A673 (cell line): Measurements from ENCODE around the gene CARMIL3. TPM values are rescaled to one million over a fixed set of nuclear protein-coding genes. Genes with fewer than 3 reads are reported as not detected.

Experiments
- BruUV-seq: library from RNA; stranded (reverse); fragments of 400-500 nt; replicated peaks from 2 replicates; lab custom pipeline; 2021; lab: Mats Ljungman, UMichigan
- CTCF ChIA-PET: fragments of 300-600 bp; sonication (Branson Sonifier 250); formaldehyde crosslinking; loops from one replicate; lab custom pipeline; 2022; ENCODE audit warnings: antibody characterized with exemption; lab: Charles Lee
- POLR2A ChIA-PET: fragments of 300-600 bp; sonication (Branson Sonifier 250); formaldehyde crosslinking; loops from one replicate; lab custom pipeline; 2022; ENCODE audit warnings: antibody characterized with exemption; ENCODE audit not compliant: low non-redundant PET; lab: Charles Lee
- DNase-seq: peaks from one replicate; pipeline ENCODE4 v3.0.0-alpha.2; 2015; ENCODE audit warnings: low spot score
- H3K27ac ChIP-seq: fragments of 200-600 bp; sonication (generic); 2 replicates; pipeline ENCODE4 v1.5.1; 2016; ENCODE audit warnings: mixed run types, low read depth, mild to moderate bottlenecking, mixed read lengths, antibody characterized with exemption, low read length; ENCODE audit not compliant: poor library complexity, severe bottlenecking
- H3K27me3 ChIP-seq: fragments of 200-600 bp; sonication (generic); replicated peaks from 2 replicates; pipeline ENCODE4 v1.6.1; 2017; ENCODE audit warnings: mixed run types, low read depth, mild to moderate bottlenecking, mixed read lengths, antibody characterized with exemption, low read length; ENCODE audit not compliant: insufficient read depth, poor library complexity
- H3K36me3 ChIP-seq: fragments of 200-600 bp; sonication (generic); 2 replicates; pipeline ENCODE4 v1.6.1; 2016; ENCODE audit warnings: mixed run types, mild to moderate bottlenecking, mixed read lengths, antibody characterized with exemption, low read length; ENCODE audit not compliant: insufficient read depth, poor library complexity, severe bottlenecking
- H3K4me1 ChIP-seq: fragments of 200-600 bp; sonication (generic); 2 replicates; pipeline ENCODE4 v1.6.1; 2017; ENCODE audit warnings: mixed run types, mild to moderate bottlenecking, mixed read lengths, antibody characterized with exemption, low read length; ENCODE audit not compliant: insufficient read depth, poor library complexity, severe bottlenecking
- H3K4me3 ChIP-seq: fragments of 200-600 bp; sonication (generic); 2 replicates; pipeline ENCODE4 v1.5.1; 2016; ENCODE audit warnings: low read depth, mixed run types, mild to moderate bottlenecking, mixed read lengths, low read length; ENCODE audit not compliant: poor library complexity, severe bottlenecking
- H3K9me3 ChIP-seq: fragments of 200-600 bp; sonication (generic); 2 replicates; pipeline ENCODE4 v1.6.1; 2016; ENCODE audit warnings: mixed run types, low read depth, mild to moderate bottlenecking, mixed read lengths, antibody characterized with exemption, low read length; ENCODE audit not compliant: poor library complexity, severe bottlenecking
- EZH2 ChIP-seq: fragments of 200-600 bp; sonication (generic); IDR thresholded peaks from 2 replicates; pipeline ENCODE4 v1.6.1; 2017; ENCODE audit warnings: borderline replicate concordance, low read depth, mild to moderate bottlenecking, mixed read lengths, antibody characterized with exemption, low read length; ENCODE audit not compliant: poor library complexity, severe bottlenecking
- intact Hi-C: fragments of 100-400 bp; cut with micrococcal nuclease; formaldehyde crosslinking; loops from one replicate; pipeline ENCODE4 v1.10.0; 2022; ENCODE audit not compliant: unreplicated experiment
- total RNA-seq: library from RNA; stranded (reverse); gene quantifications from 2 replicates; pipeline ENCODE4 v1.2.3, GENCODE V29; 2021
- TF ChIP-seq, protein P1 (sequence below): fragments of 300-800, 200-600 bp; sonication (generic); conservative IDR thresholded peaks from 2 replicates; pipeline ENCODE4 v1.5.1; 2017; ENCODE audit warnings: low read depth, mild to moderate bottlenecking, antibody characterized with exemption, low read length, moderate library complexity, mixed read lengths

CARMIL3 gene
- total RNA-seq, 1 experiment from 2014 or later: 0.49 TPM

DNA sequence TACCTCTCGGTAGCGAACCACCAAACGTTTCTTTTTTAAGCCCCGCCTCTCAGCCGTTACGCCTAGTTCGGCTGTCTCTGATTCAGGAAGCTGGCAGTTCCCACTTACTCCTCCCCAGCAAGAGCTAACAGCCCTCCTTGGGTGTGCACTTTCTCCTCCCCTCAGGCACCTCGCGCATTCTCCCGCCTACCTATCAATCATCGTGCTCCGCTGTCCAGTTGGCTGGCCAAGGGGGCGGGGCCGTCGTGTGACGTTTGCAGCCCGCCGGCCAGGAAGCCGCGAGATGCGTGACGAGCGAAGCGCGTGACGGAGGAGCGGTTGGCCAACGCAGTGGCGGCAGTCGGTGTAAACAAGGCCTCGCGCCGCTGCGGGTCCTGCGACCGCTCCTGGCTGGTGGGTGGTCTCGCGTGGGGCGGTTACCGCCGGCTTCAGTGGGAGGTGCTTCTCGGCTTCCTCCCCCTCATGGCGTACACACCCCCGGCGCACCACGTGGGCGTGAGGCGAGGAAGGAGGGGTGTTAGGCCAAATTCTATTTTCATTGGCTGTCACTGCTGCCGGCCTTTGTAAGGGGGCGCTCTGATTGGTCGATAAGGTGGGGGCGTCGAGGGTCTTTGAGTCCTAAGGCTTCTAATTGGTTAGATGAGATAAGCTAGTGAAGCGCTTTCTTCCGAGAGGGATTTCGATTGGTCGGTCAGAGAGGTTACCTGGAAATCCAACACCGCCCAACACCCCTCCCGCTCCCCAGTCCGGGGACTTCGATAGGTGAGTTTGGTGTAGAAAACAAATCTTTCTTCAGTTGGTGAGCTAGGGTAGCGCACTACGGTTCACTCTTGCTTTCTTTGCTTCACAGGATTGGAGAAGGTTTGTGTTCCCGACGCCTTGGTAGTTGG, 63.0 kb downstream of the CARMIL3 start, which contains the start of the genes DCAF11 and NRL:
Gene DCAF11 (plus strand): TSS at position 246 of the 890 bp plus-strand sequence. CDS start 818 bp downstream, outside the sequence.
Gene NRL (minus strand): TSS at position 418 of the 890 bp plus-strand sequence. CDS start 32,101 bp downstream, outside the sequence.
- DNase-seq: peak; percentile 100
- ChIA-PET CTCF (interaction anchor here (1.2 to 1.8 kb wide), 2 partner anchors 46 to 56 kb away, joined by 3 to 6 read pairs; partner anchors contain the start of gene IRF9), POLR2A (interaction anchor here (0.5 to 2.0 kb wide), 8 partner anchors 9 to 157 kb away, joined by 3 to 13 read pairs (median 3); partner anchors contain the start of genes EMC9, PCK2, PSME2 and RABGGTA)
- Histone ChIP-seq H3K27ac (peak within 1 kb of the TSS; percentile 99), H3K4me3 (peak within 1 kb of the TSS; percentile 82), H3K4me1 (peaks cover 14% of the 10 kb centered on the region), H3K9me3 (no peaks in the 10 kb centered on the region), H3K36me3 (peaks cover 23% of the 10 kb centered on the region), H3K27me3 (no peaks in the 10 kb centered on the region)
- intact Hi-C loops: loop anchor here (2.0 kb wide), 1 partner anchor 26 kb away; the partner anchor contains the start of gene EMC9
- no peak for TF ChIP-seq EZH2
- TF ChIP-seq, protein P1, sequence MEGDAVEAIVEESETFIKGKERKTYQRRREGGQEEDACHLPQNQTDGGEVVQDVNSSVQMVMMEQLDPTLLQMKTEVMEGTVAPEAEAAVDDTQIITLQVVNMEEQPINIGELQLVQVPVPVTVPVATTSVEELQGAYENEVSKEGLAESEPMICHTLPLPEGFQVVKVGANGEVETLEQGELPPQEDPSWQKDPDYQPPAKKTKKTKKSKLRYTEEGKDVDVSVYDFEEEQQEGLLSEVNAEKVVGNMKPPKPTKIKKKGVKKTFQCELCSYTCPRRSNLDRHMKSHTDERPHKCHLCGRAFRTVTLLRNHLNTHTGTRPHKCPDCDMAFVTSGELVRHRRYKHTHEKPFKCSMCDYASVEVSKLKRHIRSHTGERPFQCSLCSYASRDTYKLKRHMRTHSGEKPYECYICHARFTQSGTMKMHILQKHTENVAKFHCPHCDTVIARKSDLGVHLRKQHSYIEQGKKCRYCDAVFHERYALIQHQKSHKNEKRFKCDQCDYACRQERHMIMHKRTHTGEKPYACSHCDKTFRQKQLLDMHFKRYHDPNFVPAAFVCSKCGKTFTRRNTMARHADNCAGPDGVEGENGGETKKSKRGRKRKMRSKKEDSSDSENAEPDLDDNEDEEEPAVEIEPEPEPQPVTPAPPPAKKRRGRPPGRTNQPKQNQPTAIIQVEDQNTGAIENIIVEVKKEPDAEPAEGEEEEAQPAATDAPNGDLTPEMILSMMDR: no peak
- BruUV-seq: TSS peak; percentile 64

DNA sequence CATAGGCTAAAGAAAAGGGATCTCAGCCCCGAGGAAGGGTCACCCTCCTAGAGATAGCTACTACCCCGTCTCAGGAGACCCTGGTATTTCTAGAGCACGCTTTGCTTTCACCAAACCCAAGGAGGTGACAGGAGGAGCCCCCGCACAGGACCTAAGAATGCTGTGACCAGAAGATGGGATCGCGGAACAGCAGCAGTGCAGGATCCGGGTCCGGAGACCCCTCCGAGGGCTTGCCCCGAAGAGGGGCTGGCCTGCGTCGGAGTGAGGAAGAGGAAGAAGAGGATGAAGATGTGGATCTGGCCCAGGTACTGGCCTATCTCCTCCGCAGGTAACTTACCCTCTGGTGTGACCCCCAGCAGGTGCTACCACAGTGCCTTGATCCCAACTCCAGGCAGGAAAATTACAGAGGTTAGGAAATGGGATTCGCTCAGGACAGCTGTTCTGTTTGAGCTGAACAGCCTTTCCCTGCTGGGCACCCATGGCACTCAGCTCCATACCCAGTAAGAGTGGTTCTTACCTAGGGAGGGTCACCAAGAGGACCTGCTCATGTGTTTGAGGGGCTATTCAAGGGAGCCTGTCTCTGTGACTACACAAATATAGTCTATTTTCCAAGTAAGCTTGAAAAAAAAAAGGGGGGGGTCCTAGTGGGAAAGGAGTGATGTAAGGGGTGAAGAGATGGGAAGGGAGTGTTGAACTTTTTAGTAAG, 63.8 kb downstream of the CARMIL3 start:
- Histone ChIP-seq H3K4me3 (peak overlapping the region; percentile 82), H3K27ac (peak overlapping the region; percentile 99), H3K36me3 (peaks cover 26% of the 10 kb centered on the region), H3K9me3 (no peaks in the 10 kb centered on the region), H3K27me3 (no peaks in the 10 kb centered on the region), H3K4me1 (peaks cover 14% of the 10 kb centered on the region)
- BruUV-seq: no TSS peak
- DNase-seq: no peak
- TF ChIP-seq EZH2: no peak
- TF ChIP-seq, protein P1: no peak
- intact Hi-C loops: loop anchor here (2.0 kb wide), 1 partner anchor 25 kb away; the partner anchor contains the start of gene EMC9
- POLR2A ChIA-PET: interaction anchor here (0.6 to 2.0 kb wide), 4 partner anchors 15 to 31 kb away, joined by 3 to 13 read pairs (median 3); partner anchors contain the start of genes EMC9, PCK2 and PSME2
- CTCF ChIA-PET: interaction anchor here (1.2 kb wide), 1 partner anchor 57 kb away, joined by 3 read pairs; no protein-coding TSS in a partner anchor
